Stomach (tissue), 9 donors: ENCODE measurements around the gene GABBR2. TPM values are rescaled to one million over a fixed set of nuclear protein-coding genes. Genes with fewer than 3 reads are reported as not detected.

Experiments used
- DNase-seq, 2 donors: peaks; one replicate each; pipeline versions ENCODE4 v3.0.0 to v3.0.0-alpha.2; 2013 to 2019
- H3K27ac ChIP-seq, 5 donors: fragments of 200-600 bp in 4 of 5; sonication (generic) in 4 of 5; one replicate each; pipeline ENCODE4 v1.5.1; 2013 to 2019; ENCODE audit warnings: mild to moderate bottlenecking in 1 of 5, moderate library complexity in 1 of 5
- H3K27me3 ChIP-seq, 3 donors: fragments of 200-600 bp; sonication (generic); one replicate each; pipeline ENCODE4 v1.5.1; 2017 to 2019; ENCODE audit warnings: mixed run types in 1 of 3
- H3K36me3 ChIP-seq, 4 donors: fragments of 200-600 bp; sonication (generic); 1 replicate in 3 of 4; 2 replicates in 1 of 4; pipeline ENCODE4 v1.5.1; 2016 to 2019
- H3K4me1 ChIP-seq, 4 donors: fragments of 200-600 bp; sonication (generic); one replicate each; pipeline ENCODE4 v1.5.1; 2016 to 2019
- H3K4me3 ChIP-seq, 4 donors: fragments of 200-600 bp; sonication (generic) in 3 of 4; one replicate each; pipeline ENCODE4 v1.5.1; 2016 to 2019; ENCODE audit warnings: mild to moderate bottlenecking in 1 of 4
- H3K9me3 ChIP-seq, 4 donors: fragments of 200-600 bp; sonication (generic); one replicate each; pipeline ENCODE4 v1.5.1; 2016 to 2019
- CTCF ChIP-seq, 7 experiments: fragments of 450-650 bp in 4 of 7; fragments of 200-600 bp in 3 of 7; sonication (generic) in 3 of 7; IDR thresholded peaks; one replicate each; pipeline ENCODE4 v1.5.1; 2016 to 2019; ENCODE audit warnings: antibody characterized with exemption in 7 of 7, control low read depth in 2 of 7, mild to moderate bottlenecking in 1 of 7
- EP300 ChIP-seq: sonication (generic); formaldehyde crosslinking; IDR thresholded peaks from one replicate; pipeline ENCODE4 v1.6.1; 2017; ENCODE audit warnings: antibody characterized with exemption
- POLR2A ChIP-seq, 4 donors: fragments of 450-650 bp; IDR thresholded peaks; one replicate each; pipeline ENCODE4 v1.6.1; 2016; ENCODE audit warnings: antibody characterized with exemption in 4 of 4, control low read depth in 2 of 4, mild to moderate bottlenecking in 1 of 4, moderate library complexity in 1 of 4
- POLR2AphosphoS5 ChIP-seq, 3 donors: sonication (generic); formaldehyde crosslinking; IDR thresholded peaks; one replicate each; pipeline ENCODE4 v1.6.1; 2016; ENCODE audit warnings: antibody characterized with exemption in 3 of 3
- WGBS, 5 donors: extraction: QIAGEN DNeasy Blood & Tissue Kit in 3 of 5; methylation state at CpG; one replicate each; pipeline versions ENCODE4 v1.1.5 to v1.1.7; 2013 to 2018; 5-methylcytosine and 5-hydroxymethylcytosine counted together
- intact Hi-C: fragments of 100-400 bp; cut with DNase I; formaldehyde crosslinking; loops from one replicate; pipeline ENCODE4 v1.15.1; 2023; ENCODE audit warnings: low total_unique reads
- polyA plus RNA-seq, 3 donors: library from polyadenylated mRNA; stranded (reverse); fragments of 200-250 nt; gene quantifications; one replicate each; pipeline ENCODE4 v1.2.3, GENCODE V29; 2013
- total RNA-seq, 5 donors: library from RNA; depleted of rRNA; stranded (reverse); fragments of >200 nt; gene quantifications; one replicate each; pipeline versions ENCODE4 v1.1.0 to v1.2.3, GENCODE V29; 2014 to 2016
- donor health status: healthy with polysubstance abuse.
- donor health status: Bipolar disorder and iron deficiency.
- donor health status: healthy.

Gene GABBR2
- total and polyA plus RNA-seq, 8 donors: 0.06 to 0.55 (median 0.08) TPM; not detected in 5

GRCh38 chr9:98438666-98439065, 270.1 kb downstream of the GABBR2 start:
- H3K36me3 ChIP-seq: no peaks in the 10 kb centered on the region
- no peaks in the 10 kb centered on the region for H3K9me3 ChIP-seq
- intact Hi-C loops: no loop called here
- H3K4me3 ChIP-seq: no peak overlapping the region
- H3K27ac ChIP-seq: no peak overlapping the region
- no peak for DNase-seq
- 46 to 78% (median 60%) methylated on average over 3 of the region's 3 CpGs for WGBS, 5 donors
- TF ChIP-seq POLR2AphosphoS5 (IDR thresholded peaks at IDR 0.05) (no peak), POLR2A (IDR thresholded peaks at IDR 0.05) (no peak), EP300 (no peak), CTCF (IDR thresholded peaks at IDR 0.05) (no peak)
- no peaks in the 10 kb centered on the region for H3K4me1 ChIP-seq
- no peaks in the 10 kb centered on the region for H3K27me3 ChIP-seq

DNA sequence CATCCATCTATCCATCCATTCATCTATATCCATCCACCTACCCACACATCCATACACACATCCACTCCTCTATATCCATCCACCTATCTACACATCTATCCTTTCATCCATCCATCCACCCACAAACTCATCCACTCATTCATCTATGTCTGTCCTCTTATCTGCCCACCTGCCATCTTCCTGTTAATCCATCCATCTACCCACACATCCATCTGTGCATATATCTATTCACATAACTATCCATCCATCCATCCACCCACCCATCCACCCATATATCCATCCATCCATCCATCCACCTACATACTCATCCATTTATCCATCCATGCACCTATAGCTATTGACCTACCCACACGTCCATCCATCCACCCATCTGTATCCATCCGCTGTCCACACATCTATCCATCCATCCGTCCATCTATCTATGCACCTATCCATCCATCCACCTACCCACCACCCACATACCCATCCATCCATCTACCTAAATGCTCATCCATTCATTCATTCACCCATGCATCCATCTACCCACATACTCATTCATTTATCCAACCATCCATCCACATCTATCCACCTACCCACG, 271.2 kb downstream of the GABBR2 start:
- intact Hi-C loops: no loop called here
- no peak for DNase-seq
- Histone ChIP-seq H3K4me1 (no peaks in the 10 kb centered on the region), H3K4me3 (no peak overlapping the region), H3K9me3 (no peaks in the 10 kb centered on the region), H3K27me3 (no peaks in the 10 kb centered on the region), H3K27ac (no peak overlapping the region), H3K36me3 (no peaks in the 10 kb centered on the region)
- 86 to 96% (median 91%) methylated on average over 4 of the region's 4 CpGs for WGBS, 5 donors
- TF ChIP-seq POLR2AphosphoS5 (IDR thresholded peaks at IDR 0.05) (no peak), POLR2A (IDR thresholded peaks at IDR 0.05) (no peak), CTCF (IDR thresholded peaks at IDR 0.05) (no peak), EP300 (no peak)

- WGBS, 5 donors: 71 to 91% (median 75%) methylated on average over 4 of the region's 4 CpGs
- Histone ChIP-seq H3K36me3 (no peaks in the 10 kb centered on the region), H3K9me3 (no peaks in the 10 kb centered on the region), H3K27ac (no peak overlapping the region), H3K4me1 (no peaks in the 10 kb centered on the region), H3K4me3 (no peak overlapping the region), H3K27me3 (no peaks in the 10 kb centered on the region)
- no peak for DNase-seq
- intact Hi-C loops: no loop called here
- TF ChIP-seq POLR2A (IDR thresholded peaks at IDR 0.05) (no peak), POLR2AphosphoS5 (IDR thresholded peaks at IDR 0.05) (no peak), EP300 (no peak), CTCF (IDR thresholded peaks at IDR 0.05) (no peak)
Measured at GRCh38 chr9:98432960-98433359, 275.8 kb downstream of the GABBR2 start.

- H3K27me3 ChIP-seq: no peaks in the 10 kb centered on the region
- H3K4me3 ChIP-seq: no peak overlapping the region
- WGBS, 5 donors: 74 to 84% (median 80%) methylated on average over 6 of the region's 6 CpGs
- H3K27ac ChIP-seq: no peak overlapping the region
- no peaks in the 10 kb centered on the region for H3K9me3 ChIP-seq
- no peaks in the 10 kb centered on the region for H3K4me1 ChIP-seq
- no peaks in the 10 kb centered on the region for H3K36me3 ChIP-seq
- intact Hi-C loops: no loop called here
- TF ChIP-seq POLR2AphosphoS5 (IDR thresholded peaks at IDR 0.05): no peak
- no peak for TF ChIP-seq POLR2A (IDR thresholded peaks at IDR 0.05)
- no peak for TF ChIP-seq EP300
- TF ChIP-seq CTCF (IDR thresholded peaks at IDR 0.05): no peak
- no peak for DNase-seq
Measured at GRCh38 chr9:98432134-98432533, 276.6 kb downstream of the GABBR2 start.
